OCI-LY3 (cell line): ENCODE results near the gene GRHL3.

Experiments
- EZH2phosphoT487 ChIP-seq: fragments of 200-600 bp; shearing (Covaris generic); IDR thresholded peaks from 2 replicates; pipeline ENCODE4 v1.6.1; 2018; ENCODE audit warnings: antibody characterized with exemption, mixed run types, low read depth
- TF ChIP-seq, protein P1 (sequence below): fragments of 200-600, 300-600 bp; sonication (generic); IDR thresholded peaks from 2 replicates; pipeline ENCODE4 v1.5.1; 2014; ENCODE audit warnings: antibody characterized with exemption, low read length, low read depth

DNA sequence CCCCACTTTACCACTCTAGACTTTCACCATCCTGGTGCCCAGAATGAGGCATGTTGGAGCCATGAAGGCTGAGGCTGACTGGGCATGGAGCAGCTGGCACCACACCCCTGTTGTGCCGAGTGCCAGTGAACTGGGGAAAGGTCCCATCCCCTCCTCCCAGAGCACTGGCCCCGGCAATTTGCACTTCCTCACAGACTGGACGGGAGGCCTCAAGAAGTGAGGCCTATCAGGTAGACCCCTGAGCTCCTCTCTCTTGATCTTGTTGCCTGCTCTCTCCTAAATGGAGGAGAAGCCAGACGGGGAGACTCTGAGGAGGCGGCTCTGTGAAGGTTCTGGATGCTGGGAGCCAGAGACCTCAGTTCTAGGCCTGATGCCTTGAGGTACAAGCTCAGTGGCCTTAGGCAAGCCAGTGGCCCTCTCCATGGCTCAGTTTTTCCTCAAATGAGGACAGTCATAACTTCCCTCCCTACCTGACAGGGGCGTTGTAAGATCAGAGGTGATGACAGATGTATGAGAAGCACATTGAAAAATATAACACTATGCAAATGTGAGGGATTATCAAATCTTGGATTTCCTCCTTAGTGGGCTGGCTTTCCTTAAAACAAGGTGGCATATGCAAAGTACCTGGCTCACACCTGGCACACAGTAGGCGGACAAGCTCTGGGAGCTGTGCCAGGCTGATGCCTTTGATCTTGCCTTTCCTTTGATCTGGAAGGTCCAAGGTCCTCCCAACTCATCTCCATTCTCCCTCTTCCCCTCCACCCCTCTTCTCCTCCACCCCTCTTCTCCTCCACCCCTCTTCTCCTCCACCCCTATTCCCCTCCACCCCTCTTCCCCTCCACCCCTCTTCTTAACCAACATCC, 6.7 kb downstream of the GRHL3 start:
- TF ChIP-seq, protein P1, sequence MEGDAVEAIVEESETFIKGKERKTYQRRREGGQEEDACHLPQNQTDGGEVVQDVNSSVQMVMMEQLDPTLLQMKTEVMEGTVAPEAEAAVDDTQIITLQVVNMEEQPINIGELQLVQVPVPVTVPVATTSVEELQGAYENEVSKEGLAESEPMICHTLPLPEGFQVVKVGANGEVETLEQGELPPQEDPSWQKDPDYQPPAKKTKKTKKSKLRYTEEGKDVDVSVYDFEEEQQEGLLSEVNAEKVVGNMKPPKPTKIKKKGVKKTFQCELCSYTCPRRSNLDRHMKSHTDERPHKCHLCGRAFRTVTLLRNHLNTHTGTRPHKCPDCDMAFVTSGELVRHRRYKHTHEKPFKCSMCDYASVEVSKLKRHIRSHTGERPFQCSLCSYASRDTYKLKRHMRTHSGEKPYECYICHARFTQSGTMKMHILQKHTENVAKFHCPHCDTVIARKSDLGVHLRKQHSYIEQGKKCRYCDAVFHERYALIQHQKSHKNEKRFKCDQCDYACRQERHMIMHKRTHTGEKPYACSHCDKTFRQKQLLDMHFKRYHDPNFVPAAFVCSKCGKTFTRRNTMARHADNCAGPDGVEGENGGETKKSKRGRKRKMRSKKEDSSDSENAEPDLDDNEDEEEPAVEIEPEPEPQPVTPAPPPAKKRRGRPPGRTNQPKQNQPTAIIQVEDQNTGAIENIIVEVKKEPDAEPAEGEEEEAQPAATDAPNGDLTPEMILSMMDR, result no peak
- TF ChIP-seq EZH2phosphoT487, result no peak
